Sigmoid colon (tissue), 3 donors: ENCODE data around the gene NRXN3.

Experiments used
- CTCF ChIP-seq, 4 experiments: fragments of 450-650 bp in 3 of 4; fragments of 200-600 bp in 1 of 4; IDR thresholded peaks; one replicate each; pipeline ENCODE4 v1.5.1; 2016 to 2019; ENCODE audit warnings: antibody characterized with exemption in 4 of 4, mild to moderate bottlenecking in 3 of 4, moderate library complexity in 2 of 4
- POLR2A ChIP-seq, 2 donors: fragments of 450-650 bp; IDR thresholded peaks; one replicate each; pipeline ENCODE4 v1.6.1; 2016; ENCODE audit warnings: antibody characterized with exemption in 2 of 2, mild to moderate bottlenecking in 2 of 2, moderate library complexity in 2 of 2

- TF ChIP-seq CTCF (IDR thresholded peaks at IDR 0.05): no peak
- TF ChIP-seq POLR2A (IDR thresholded peaks at IDR 0.05): no peak
Measured at GRCh38 chr14:79325557-79325956, 1155.4 kb downstream of the NRXN3 start.
